NCI-H1436 (cell line): ENCODE data around the gene KANK2.
A peak's percentile ranks its signal among the peaks of the same experiment; 100 is the strongest.

Experiments
- DNase-seq: peaks from one replicate; lab custom pipeline; 2025; lab: John Stamatoyannopoulos, UW

The KANK2 gene

GRCh38 chr19:11225815-11226214, 28.5 kb upstream of the KANK2 start:
- no peak for DNase-seq

GRCh38 chr19:11225172-11225571, 27.8 kb upstream of the KANK2 start:
- no peak for DNase-seq

GRCh38 chr19:11224429-11224828, 27.1 kb upstream of the KANK2 start:
- DNase-seq = no peak

- DNase-seq = no peak
Measured at GRCh38 chr19:11223200-11223599, 25.9 kb upstream of the KANK2 start.

GRCh38 chr19:11221082-11221598, 23.8 kb upstream of the KANK2 start:
- DNase-seq = no peak

GRCh38 chr19:11214387-11214786, 17.0 kb upstream of the KANK2 start:
- DNase-seq = no peak

GRCh38 chr19:11210656-11210928, 13.2 kb upstream of the KANK2 start:
- DNase-seq = no peak

GRCh38 chr19:11209839-11210655, 12.7 kb upstream of the KANK2 start:
- no peak for DNase-seq

GRCh38 chr19:11208561-11209471, 11.5 kb upstream of the KANK2 start:
- no peak for DNase-seq

GRCh38 chr19:11205939-11206570, 8.7 kb upstream of the KANK2 start:
- DNase-seq = no peak

- DNase-seq = no peak
Measured at GRCh38 chr19:11204943-11205349, 7.6 kb upstream of the KANK2 start.

GRCh38 chr19:11204076-11204602, 6.8 kb upstream of the KANK2 start:
- no peak for DNase-seq

GRCh38 chr19:11203194-11204075, 6.1 kb upstream of the KANK2 start:
- DNase-seq = peak; percentile 45

- DNase-seq = no peak
Measured at GRCh38 chr19:11202488-11203193, 5.3 kb upstream of the KANK2 start.

- no peak for DNase-seq
Measured at GRCh38 chr19:11201791-11202190, 4.4 kb upstream of the KANK2 start.

- DNase-seq = no peak
Measured at GRCh38 chr19:11200931-11201330, 3.6 kb upstream of the KANK2 start.

GRCh38 chr19:11200015-11200574, 2.8 kb upstream of the KANK2 start:
- no peak for DNase-seq

GRCh38 chr19:11199517-11199916, 2.2 kb upstream of the KANK2 start:
- no peak for DNase-seq

GRCh38 chr19:11198769-11199424, 1.6 kb upstream of the KANK2 start:
- DNase-seq = no peak

- no peak for DNase-seq
Measured at GRCh38 chr19:11198175-11198534, 810 bp upstream of the KANK2 start.
